GM18858 (cell line): ENCODE data around the gene ZNF865.
A peak's percentile ranks its signal among the peaks of the same experiment; 100 is the strongest.

Experiments
- ATAC-seq: cut with Tn5 transposase; IDR thresholded peaks from one replicate; pipeline ENCODE4 v1.9.1; 2021; ENCODE audit not compliant: unreplicated experiment

The ZNF865 gene

GRCh38 chr19:55643887-55644176 is 38.4 kb downstream of the ZNF865 start:
- ATAC-seq = no peak

- no peak for ATAC-seq
These were observed 38.9 kb downstream of the ZNF865 start for GRCh38 chr19:55644191-55644833.

- no peak for ATAC-seq
These were observed 39.5 kb downstream of the ZNF865 start for GRCh38 chr19:55644842-55645511.

GRCh38 chr19:55645512-55645881 is 40.0 kb downstream of the ZNF865 start:
- ATAC-seq = no peak

GRCh38 chr19:55646889-55647731 is 41.7 kb downstream of the ZNF865 start:
- no peak for ATAC-seq

- no peak for ATAC-seq
These were observed 42.5 kb downstream of the ZNF865 start, which contains the start of gene CCDC106 for GRCh38 chr19:55647732-55648584. Gene CCDC106, plus strand, starts transcription at chr19:55648212. Its CDS starts 835 bp downstream, at chr19:55649047.

- no peak for ATAC-seq
These were observed 43.3 kb downstream of the ZNF865 start for GRCh38 chr19:55648585-55649267.

GRCh38 chr19:55649268-55650125 is 44.0 kb downstream of the ZNF865 start:
- ATAC-seq = no peak

GRCh38 chr19:55650126-55650557 is 44.7 kb downstream of the ZNF865 start:
- no peak for ATAC-seq

- no peak for ATAC-seq
These were observed 45.3 kb downstream of the ZNF865 start for GRCh38 chr19:55650602-55651230.

GRCh38 chr19:55651236-55651635 is 45.8 kb downstream of the ZNF865 start:
- no peak for ATAC-seq

GRCh38 chr19:55652311-55653128 is 47.1 kb downstream of the ZNF865 start:
- ATAC-seq = no peak

GRCh38 chr19:55653651-55654322 is 48.3 kb downstream of the ZNF865 start:
- peak; percentile 34 for ATAC-seq

GRCh38 chr19:55654323-55654867 is 48.9 kb downstream of the ZNF865 start:
- ATAC-seq = peak; percentile 35

- ATAC-seq = peak; percentile 25
These were observed 49.6 kb downstream of the ZNF865 start, which contains the start of gene U2AF2 for GRCh38 chr19:55654868-55655647. Gene U2AF2, plus strand, starts transcription at chr19:55655035. Its CDS starts 70 bp downstream, at chr19:55655105.

- ATAC-seq = no peak
These were observed 50.2 kb downstream of the ZNF865 start for GRCh38 chr19:55655648-55656040.
